Osteocyte (in vitro differentiated cells): ENCODE data around the gene MUC4. TPM values are rescaled to one million over a fixed set of nuclear protein-coding genes. Genes with fewer than 3 reads are reported as not detected.

Experiments used
- DNase-seq: peaks from one replicate; pipeline ENCODE4 v3.0.0; 2021; ENCODE audit warnings: mixed read lengths; ENCODE audit not compliant: unreplicated experiment; ENCODE audit errors: extremely low spot score
- H3K27ac Mint-ChIP-seq: one replicate; pipeline ENCODE4 v1.8.0; 2021; ENCODE audit warnings: mild to moderate bottlenecking, mixed read lengths; ENCODE audit not compliant: unreplicated experiment
- H3K27me3 Mint-ChIP-seq: one replicate; pipeline ENCODE4 v1.8.0; 2021; ENCODE audit warnings: mixed read lengths; ENCODE audit not compliant: unreplicated experiment
- H3K36me3 Mint-ChIP-seq: one replicate; pipeline ENCODE4 v1.8.0; 2021; ENCODE audit warnings: mixed read lengths; ENCODE audit not compliant: unreplicated experiment
- H3K4me1 Mint-ChIP-seq: one replicate; pipeline ENCODE4 v1.8.0; 2021; ENCODE audit warnings: mixed read lengths; ENCODE audit not compliant: unreplicated experiment
- H3K4me3 Mint-ChIP-seq: one replicate; pipeline ENCODE4 v1.8.0; 2021; ENCODE audit warnings: mild to moderate bottlenecking, moderate library complexity, mixed read lengths; ENCODE audit not compliant: unreplicated experiment
- H3K9me3 Mint-ChIP-seq: one replicate; pipeline ENCODE4 v1.8.0; 2021; ENCODE audit warnings: mixed read lengths; ENCODE audit not compliant: unreplicated experiment
- CTCF ChIP-seq: fragments of 200-600 bp; sonication (generic); IDR thresholded peaks from 2 replicates; pipeline ENCODE4 v1.5.0; 2021; ENCODE audit warnings: antibody characterized with exemption, mild to moderate bottlenecking, moderate library complexity
- total RNA-seq: library from RNA; stranded (reverse); gene quantifications from 2 replicates; pipeline ENCODE4 v1.2.1, GENCODE V29; 2021

MUC4 gene
- total RNA-seq, 1 donor from 2014 or later: not detected

GRCh38 chr3:195764961-195765706, 46.6 kb downstream of the MUC4 start:
- no peaks in the 10 kb centered on the region for H3K4me1 Mint-ChIP-seq
- TF ChIP-seq CTCF: no peak
- DNase-seq: no peak
- H3K9me3 Mint-ChIP-seq: no peaks in the 10 kb centered on the region
- no peaks in the 10 kb centered on the region for H3K36me3 Mint-ChIP-seq
- H3K27me3 Mint-ChIP-seq: peaks cover 2% of the 10 kb centered on the region
- H3K27ac Mint-ChIP-seq: no peak overlapping the region
- H3K4me3 Mint-ChIP-seq: no peak overlapping the region

- Mint-ChIP-seq H3K36me3 (no peaks in the 10 kb centered on the region), H3K27me3 (peaks cover 9% of the 10 kb centered on the region), H3K9me3 (no peaks in the 10 kb centered on the region), H3K4me1 (no peaks in the 10 kb centered on the region), H3K4me3 (no peak overlapping the region), H3K27ac (no peak overlapping the region)
- no peak for DNase-seq
- TF ChIP-seq CTCF: no peak
Observed at GRCh38 chr3:195763843-195764825, 47.6 kb downstream of the MUC4 start.

- H3K27ac Mint-ChIP-seq: no peak overlapping the region
- H3K4me3 Mint-ChIP-seq: no peak overlapping the region
- H3K9me3 Mint-ChIP-seq: no peaks in the 10 kb centered on the region
- no peaks in the 10 kb centered on the region for H3K4me1 Mint-ChIP-seq
- no peaks in the 10 kb centered on the region for H3K36me3 Mint-ChIP-seq
- no peak for DNase-seq
- H3K27me3 Mint-ChIP-seq: peaks cover 14% of the 10 kb centered on the region
- no peak for TF ChIP-seq CTCF
Observed at GRCh38 chr3:195763076-195763830, 48.5 kb downstream of the MUC4 start.

- Mint-ChIP-seq H3K4me1 (no peaks in the 10 kb centered on the region), H3K9me3 (no peaks in the 10 kb centered on the region)
- no peak for DNase-seq
Observed at GRCh38 chr3:195762611-195763010, 49.1 kb downstream of the MUC4 start.

More at GRCh38 chr3:195762611-195763010, 49.1 kb downstream of the MUC4 start:
- H3K36me3 Mint-ChIP-seq: no peaks in the 10 kb centered on the region
- no peak overlapping the region for H3K4me3 Mint-ChIP-seq
- no peak for TF ChIP-seq CTCF
- H3K27ac Mint-ChIP-seq: no peak overlapping the region
- peaks cover 20% of the 10 kb centered on the region for H3K27me3 Mint-ChIP-seq
